LoVo (cell line): ENCODE data around the gene AMPH.
"Not testable (repeated sequence)": the region's sequence is repeated elsewhere in the genome, so short reads cannot be mapped to it uniquely, and the experiment has no call there.

ENCODE experiments used
- DNase-seq: peaks from one replicate; pipeline ENCODE4 v3.0.0-alpha.2; 2016; ENCODE audit warnings: low spot score

AMPH gene

DNA sequence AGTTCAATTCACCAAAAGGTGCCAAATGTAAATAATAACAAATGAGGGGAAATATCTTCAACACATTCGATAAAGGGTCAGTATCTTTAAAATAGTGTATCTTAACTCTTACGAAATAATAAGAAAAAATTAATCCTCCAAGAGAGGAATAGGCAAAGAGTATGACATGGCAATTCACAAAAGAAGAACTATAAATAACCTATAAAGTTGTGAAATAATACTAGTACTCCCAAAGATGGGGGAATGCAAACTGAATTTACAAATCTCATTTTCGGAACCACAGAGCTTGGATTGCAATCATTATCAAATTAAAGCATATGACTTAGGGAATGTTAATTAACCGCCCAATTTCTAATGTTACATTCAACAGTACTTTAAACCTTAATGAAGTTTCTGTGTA is 279.6 kb downstream of the AMPH start:
- no peak for DNase-seq

DNA sequence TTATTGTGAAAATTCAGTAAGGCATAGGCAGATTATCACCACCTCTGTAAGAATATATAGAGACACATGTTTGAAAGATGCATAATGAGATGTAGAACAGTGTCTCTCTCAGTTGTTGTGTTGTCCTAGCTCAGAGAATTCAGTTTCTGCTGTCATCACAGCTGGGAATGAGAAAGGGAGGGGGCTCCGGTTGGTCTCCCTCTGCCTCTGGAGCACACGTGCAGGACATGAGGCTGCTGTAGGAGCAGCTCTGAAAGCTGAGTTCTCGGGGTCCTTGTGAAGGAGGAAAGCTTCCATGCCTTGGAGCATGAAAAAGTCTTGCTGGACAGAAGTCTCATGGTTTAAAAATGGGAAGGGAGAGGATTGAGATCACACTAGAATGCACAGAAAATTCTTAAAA is 280.4 kb downstream of the AMPH start:
- not testable (repeated sequence) for DNase-seq

DNA sequence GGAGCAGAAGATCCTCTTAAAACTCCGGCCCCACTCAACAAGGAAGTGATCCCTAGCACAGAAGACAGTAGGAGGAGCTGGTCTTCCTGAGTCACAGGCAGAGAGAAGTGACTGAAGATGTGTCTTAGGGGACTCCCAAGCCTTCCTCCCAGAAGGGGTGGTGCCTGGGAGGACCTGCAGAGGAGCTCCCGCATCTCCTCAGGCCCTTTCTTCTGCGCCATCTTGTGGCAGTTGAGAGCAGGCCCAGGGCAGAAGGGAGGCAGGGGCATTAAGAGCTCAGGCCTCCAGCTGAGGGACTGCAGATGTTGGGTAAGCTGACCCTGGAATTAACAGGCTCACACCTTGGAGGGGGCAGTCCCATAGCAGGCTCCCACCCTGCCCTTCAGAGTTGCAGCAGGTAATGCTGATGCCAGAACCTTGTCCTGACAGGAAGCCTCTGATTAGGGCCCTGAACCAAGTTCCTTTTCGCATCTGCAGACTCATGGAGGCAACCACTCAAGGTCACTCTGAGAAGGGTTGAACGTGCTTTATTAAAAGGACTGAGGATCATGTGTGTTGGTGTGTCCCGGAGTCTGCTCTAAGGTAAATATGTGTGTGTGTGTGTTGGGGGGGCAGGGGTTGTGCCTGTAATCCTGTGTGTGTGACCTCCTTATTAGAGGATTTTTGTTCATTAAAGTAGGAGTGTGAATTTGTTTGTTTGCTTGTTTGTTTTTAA is 281.1 kb downstream of the AMPH start:
- DNase-seq, result not testable (repeated sequence)

DNA sequence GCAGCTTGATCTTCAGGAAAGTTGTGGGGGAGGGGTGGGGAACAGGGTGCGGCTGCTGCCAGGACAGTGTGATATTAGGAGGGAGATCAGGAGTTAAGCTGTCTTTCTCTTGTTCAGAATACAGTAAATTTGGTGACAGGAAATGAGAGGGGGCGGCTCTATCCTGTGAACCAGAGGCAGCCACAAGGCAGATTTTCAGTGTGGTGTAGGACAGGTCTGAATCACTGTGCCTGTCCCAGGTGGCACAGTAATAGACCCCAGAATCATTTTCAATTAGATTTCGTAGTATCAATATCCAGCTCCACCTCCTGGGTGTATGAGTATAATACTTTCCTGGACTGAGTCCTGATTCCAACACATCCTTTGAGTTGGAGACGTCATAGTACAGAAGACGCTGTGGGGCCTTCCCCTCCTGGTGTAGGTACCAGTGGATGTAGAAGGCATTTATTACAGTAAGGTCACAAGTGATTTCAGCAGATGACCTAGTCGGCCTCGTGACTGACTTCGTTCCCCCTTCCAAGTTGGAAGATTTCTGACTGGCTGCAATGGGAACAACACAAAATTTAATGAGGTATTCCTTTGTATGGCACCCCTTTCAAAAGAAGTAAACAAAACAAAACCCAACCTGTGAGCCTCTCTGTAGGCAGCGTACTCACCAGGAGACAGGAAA is 281.9 kb downstream of the AMPH start:
- not testable (repeated sequence) for DNase-seq

DNA sequence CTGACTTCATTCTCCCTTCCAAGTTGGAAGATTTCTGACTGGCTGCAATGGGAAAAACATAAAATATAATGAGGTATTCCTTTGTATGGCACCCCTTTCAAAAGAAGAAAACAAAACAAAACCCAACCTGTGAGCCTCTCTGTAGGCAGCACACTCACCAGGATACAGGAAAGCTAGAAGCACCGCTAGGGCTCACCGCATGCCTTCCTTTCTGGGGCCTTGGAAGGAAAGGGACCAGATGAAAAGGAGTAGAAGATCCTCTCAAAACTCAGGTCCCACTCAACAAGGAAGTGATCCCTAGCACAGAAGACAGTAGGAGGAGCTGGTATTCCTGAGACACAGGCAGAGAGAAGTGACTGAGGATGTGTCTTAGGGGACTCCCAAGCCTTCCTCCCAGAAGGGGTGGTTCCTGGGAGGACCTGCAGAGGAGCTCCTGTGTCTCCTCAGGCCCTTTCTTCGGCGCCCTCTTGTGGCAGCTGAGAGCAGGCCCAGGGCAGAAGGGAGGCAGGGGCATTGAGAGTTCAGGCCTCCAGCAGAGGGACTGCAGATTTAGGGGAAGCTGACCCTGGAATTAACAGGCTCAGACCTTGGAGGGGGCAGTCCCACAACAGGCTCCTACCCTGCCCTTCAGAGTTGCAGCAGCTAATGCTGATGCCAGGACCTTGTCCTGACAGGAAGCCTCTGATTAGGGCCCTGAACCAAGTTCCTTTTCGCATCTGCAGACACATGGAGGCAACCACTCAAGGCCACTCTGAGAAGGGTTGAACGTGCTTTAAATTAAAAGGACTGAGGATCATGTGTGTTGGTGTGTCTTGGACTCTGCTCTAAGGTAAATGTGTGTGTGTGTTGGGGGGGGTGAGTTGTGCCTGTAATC is 285.6 kb downstream of the AMPH start:
- DNase-seq, result peak; percentile 44

DNA sequence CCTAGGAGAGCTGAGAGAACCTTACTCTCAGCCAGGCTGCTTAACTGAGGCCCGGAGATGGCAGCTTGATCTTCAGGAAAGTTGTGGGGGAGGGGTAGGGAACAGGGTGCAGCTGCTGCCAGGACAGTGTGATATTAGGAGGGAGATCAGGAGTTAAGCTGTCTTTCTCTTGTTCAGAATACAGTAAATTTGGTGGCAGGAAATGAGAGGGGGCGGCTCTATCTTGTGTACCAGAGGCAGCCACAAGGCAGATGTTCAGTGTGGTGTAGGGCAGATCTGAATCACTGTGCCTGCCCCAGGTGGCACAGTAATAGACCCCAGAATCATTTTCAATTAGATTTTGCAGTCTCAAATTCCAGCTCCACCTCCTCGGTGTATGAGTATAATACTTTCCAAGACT is 286.4 kb downstream of the AMPH start:
- DNase-seq, result not testable (repeated sequence)

DNA sequence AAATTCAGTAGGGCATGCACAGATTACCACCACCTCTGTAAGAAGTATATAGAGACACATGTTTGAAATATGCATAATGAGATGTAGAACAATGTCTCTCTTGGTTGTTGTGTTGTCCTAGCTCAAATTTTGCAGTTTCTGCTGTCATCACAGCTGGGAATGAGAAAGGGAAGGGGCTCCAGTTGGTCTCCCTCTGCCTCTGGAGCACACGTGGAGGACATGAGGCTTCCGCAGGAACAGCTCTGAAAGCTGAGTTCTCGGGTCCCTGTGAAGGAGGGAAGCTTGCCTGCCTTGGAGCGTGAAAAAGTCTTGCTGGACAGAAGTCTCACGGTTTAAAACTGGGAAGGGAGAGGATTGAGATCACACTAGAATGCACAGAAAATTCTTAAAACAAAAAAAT is 289.0 kb downstream of the AMPH start:
- DNase-seq, result peak; percentile 0

DNA sequence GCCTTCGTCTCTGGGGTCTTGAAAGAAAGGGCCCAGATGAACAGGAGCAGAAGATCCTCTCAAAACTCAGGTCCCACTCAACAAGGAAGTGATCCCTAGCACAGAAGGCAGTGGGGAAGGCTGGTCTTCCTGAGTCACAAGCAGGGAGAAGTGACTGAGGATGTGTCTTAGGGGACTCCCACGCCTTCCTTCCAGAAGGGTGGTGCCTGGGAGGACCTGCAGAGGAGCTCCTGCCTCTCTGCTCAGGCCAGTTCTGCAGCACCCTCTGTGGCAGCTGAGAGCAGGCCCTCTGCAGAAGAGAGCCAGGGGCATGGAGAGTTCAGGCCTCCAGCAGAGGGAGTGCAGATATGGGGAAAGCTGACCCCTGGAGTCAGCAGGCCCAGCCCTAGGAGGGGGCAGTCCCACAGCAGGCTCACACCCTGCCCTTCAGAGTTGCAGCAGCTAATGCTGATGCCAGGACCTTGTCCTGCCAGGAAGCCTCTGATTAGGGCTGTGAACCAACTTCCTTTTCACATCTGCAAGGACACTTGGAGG is 289.9 kb downstream of the AMPH start:
- peak; percentile 0 for DNase-seq

DNA sequence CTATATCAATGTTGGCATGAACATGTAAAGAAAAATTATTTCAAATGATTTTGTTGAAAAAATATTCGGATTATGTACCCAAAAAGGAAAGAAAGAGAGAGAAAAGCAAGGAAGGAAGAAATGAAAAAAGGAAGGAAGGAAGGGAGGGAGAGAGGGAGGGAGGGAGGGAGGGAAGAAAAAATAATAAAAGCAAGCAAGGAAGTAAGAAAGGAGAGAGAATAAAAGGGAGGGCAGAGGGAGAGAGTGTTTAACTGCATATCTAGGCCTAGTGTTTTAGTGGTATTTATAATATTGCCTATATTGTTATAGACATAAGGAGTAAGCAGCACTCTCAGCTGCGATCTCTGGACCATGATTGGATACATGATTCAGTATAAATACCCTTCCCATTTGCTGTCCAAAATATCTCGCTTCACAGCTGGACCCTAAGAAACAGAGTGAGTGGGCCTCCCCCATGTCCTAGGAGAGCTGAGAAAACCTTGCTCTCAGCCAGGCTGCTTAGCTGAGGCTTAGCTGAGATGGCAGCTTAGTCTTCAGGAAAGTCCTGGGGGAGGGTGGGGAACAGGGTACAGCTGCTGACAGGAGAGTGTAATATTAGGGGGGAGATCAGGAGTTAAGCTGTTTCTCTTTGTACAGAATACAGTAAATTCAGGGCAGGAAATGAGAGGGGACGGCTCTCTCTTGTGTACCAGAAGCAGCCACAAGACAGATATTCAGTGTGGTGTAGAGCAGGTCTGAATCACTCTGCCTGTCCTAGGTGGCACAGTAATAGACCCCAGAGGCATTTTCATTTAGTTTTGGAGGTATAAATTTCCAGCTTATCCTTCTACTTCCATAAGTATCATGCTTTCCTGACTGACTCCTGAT is 291.0 kb downstream of the AMPH start:
- DNase-seq, result peak; percentile 0

DNA sequence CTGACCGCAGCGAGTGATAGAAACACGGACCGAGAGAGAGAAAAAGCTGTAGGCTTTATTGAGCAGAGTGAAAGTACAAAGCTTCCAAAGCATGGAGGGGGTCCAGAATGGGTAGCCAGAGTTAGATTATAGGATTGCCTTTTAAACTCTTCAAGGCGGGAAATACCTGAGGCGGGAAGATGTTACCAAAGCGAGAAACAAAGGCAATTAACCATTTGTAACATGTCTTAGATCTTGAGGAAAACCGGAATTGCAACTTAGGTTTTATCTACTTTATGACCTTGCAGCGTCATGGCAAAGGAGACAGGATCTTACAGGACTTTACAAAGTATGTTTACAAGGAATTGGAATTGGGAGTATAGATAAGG is 295.0 kb downstream of the AMPH start:
- DNase-seq, result peak; percentile 0

DNA sequence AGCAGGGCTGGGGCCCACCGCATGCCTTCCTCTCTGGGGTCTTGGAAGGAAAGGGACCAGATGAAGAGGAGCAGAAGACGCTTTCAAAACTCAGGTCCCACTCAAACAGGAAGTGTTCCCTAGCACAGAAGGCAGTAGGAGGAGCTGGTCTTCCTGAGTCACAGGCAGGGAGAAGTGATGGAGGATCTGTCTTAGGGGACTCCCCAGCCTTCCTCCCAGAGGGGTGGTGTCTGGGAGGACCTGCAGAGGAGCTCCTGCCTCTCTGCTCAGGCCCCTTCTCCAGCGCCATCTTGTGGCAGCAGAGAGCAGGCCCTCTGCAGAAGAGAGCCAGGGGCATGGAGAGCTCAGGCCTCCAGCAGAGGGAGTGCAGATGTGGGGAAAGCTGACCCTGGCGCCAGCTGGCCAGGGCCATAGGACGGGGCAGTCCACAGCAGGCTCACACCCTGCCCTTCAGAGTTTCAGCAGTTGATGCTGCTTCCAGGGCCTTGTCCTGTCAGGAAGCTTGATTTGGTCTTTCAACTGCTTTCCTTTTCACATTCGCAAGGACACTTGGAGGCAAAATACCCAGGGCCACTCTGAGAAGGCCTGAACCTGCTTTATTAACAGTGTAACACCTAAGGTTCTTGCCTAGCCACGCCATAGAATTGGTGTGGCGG is 295.6 kb downstream of the AMPH start:
- peak; percentile 55 for DNase-seq

DNA sequence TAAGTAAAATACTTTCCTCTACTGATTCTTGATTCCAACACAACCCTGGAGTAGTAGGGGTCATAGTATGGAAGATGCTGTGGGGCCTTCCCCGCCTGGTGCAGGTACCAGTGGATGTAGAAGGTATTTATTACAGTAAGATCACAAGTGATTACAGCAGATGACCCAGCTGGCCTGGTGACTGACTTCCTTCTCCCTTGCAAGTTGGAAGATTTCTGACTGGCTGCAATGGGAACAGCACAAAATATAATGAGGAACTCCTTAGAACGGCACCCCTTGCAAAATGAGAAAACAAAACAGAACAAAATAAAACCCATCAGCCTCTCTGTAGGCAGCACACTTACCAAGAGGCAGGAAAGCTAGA is 296.1 kb downstream of the AMPH start:
- DNase-seq, result no peak

DNA sequence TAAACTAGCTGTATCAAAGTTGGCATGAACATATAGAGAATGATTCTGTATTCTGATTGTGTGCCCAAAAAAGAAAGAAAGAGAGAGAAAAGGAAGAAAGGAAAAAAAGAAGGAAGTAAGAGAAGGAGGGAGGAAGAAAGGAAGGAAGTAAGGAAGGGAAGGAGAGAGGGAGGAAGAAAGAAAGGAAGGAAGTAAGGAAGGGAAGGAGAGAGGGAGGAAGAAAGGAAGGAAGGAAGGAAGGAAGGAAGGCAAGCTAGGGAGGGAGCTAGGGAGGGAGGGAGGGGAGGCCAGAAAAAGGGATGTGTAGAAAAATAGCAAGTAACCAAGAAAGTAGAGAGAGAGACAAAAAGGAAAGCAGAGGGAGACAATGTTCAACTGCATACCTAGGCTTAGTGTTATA is 297.0 kb downstream of the AMPH start:
- peak; percentile 0 for DNase-seq
